Progenitor cell of endocrine pancreas (in vitro differentiated cells): Measurements from ENCODE around the gene NR1D2. TPM values are rescaled to one million over a fixed set of nuclear protein-coding genes. Genes with fewer than 3 reads are reported as not detected.

Experiments
- DNase-seq: peaks from one replicate; pipeline ENCODE4 v3.0.0; 2021; ENCODE audit warnings: low spot score; ENCODE audit not compliant: unreplicated experiment
- H3K27ac Mint-ChIP-seq: 2 replicates; pipeline ENCODE4 v1.8.0; 2021; ENCODE audit warnings: mild to moderate bottlenecking, moderate library complexity, mixed read lengths
- H3K27me3 Mint-ChIP-seq: 2 replicates; pipeline ENCODE4 v1.8.0; 2021; ENCODE audit warnings: mixed read lengths
- H3K36me3 Mint-ChIP-seq: 2 replicates; pipeline ENCODE4 v1.8.0; 2022; ENCODE audit warnings: mixed read lengths; ENCODE audit not compliant: insufficient read depth
- H3K4me1 Mint-ChIP-seq: 2 replicates; pipeline ENCODE4 v1.8.0; 2021; ENCODE audit warnings: low read depth, mixed read lengths
- H3K4me3 Mint-ChIP-seq: 2 replicates; pipeline ENCODE4 v1.8.0; 2021; ENCODE audit warnings: low read depth, mild to moderate bottlenecking, moderate library complexity, mixed read lengths
- H3K9me3 Mint-ChIP-seq: 2 replicates; pipeline ENCODE4 v1.8.0; 2021; ENCODE audit warnings: low read depth, mixed read lengths
- total RNA-seq: library from RNA; stranded (reverse); gene quantifications from 2 replicates; pipeline ENCODE4 v1.2.1, GENCODE V29; 2021
- TF ChIP-seq, protein P1 (sequence below): fragments of 200-600 bp; sonication (generic); IDR thresholded peaks from one replicate; pipeline ENCODE4 v1.5.0; 2021; ENCODE audit warnings: antibody characterized with exemption, mild to moderate bottlenecking; ENCODE audit not compliant: unreplicated experiment

Gene NR1D2
- total RNA-seq, 1 donor from 2014 or later: 14.9 TPM

GRCh38 chr3:23950293-23950692 lies 5.2 kb downstream of the NR1D2 start:
- H3K36me3 Mint-ChIP-seq: peaks cover 10% of the 10 kb centered on the region
- no peak overlapping the region for H3K4me3 Mint-ChIP-seq
- TF ChIP-seq, protein P1, sequence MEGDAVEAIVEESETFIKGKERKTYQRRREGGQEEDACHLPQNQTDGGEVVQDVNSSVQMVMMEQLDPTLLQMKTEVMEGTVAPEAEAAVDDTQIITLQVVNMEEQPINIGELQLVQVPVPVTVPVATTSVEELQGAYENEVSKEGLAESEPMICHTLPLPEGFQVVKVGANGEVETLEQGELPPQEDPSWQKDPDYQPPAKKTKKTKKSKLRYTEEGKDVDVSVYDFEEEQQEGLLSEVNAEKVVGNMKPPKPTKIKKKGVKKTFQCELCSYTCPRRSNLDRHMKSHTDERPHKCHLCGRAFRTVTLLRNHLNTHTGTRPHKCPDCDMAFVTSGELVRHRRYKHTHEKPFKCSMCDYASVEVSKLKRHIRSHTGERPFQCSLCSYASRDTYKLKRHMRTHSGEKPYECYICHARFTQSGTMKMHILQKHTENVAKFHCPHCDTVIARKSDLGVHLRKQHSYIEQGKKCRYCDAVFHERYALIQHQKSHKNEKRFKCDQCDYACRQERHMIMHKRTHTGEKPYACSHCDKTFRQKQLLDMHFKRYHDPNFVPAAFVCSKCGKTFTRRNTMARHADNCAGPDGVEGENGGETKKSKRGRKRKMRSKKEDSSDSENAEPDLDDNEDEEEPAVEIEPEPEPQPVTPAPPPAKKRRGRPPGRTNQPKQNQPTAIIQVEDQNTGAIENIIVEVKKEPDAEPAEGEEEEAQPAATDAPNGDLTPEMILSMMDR: no peak
- H3K27me3 Mint-ChIP-seq: no peaks in the 10 kb centered on the region
- DNase-seq: no peak
- H3K4me1 Mint-ChIP-seq: peaks cover 40% of the 10 kb centered on the region
- no peaks in the 10 kb centered on the region for H3K9me3 Mint-ChIP-seq
- H3K27ac Mint-ChIP-seq: no peak overlapping the region

GRCh38 chr3:23952646-23953045 lies 7.6 kb downstream of the NR1D2 start:
- no peak overlapping the region for H3K27ac Mint-ChIP-seq
- H3K4me1 Mint-ChIP-seq: peaks cover 36% of the 10 kb centered on the region
- no peaks in the 10 kb centered on the region for H3K27me3 Mint-ChIP-seq

DNA sequence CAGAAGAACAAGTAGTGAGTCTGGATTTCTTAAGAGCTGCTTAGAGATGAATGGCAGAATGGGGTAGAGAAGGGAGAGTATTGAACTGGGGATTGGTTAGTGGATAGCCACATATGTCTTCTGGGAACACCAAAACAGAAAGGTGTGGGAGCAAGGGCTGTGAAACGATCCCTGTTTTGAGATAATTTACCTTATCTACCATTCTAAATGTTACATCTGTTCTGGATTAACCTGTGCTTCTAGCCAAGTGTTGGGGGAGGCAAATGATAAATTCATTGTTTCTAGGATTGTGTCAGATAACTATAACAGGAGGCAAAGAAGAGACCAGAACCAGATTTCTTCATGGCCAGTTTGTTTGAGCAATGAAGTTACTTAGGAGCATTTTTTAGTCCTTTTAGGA lies 8.4 kb downstream of the NR1D2 start:
- no peaks in the 10 kb centered on the region for H3K27me3 Mint-ChIP-seq
- DNase-seq: no peak
- peaks cover 15% of the 10 kb centered on the region for H3K36me3 Mint-ChIP-seq
- H3K4me1 Mint-ChIP-seq: peaks cover 33% of the 10 kb centered on the region
- no peaks in the 10 kb centered on the region for H3K9me3 Mint-ChIP-seq
- no peak overlapping the region for H3K4me3 Mint-ChIP-seq
- H3K27ac Mint-ChIP-seq: no peak overlapping the region
- TF ChIP-seq, protein P1: no peak

More at GRCh38 chr3:23952646-23953045, 7.6 kb downstream of the NR1D2 start:
- Mint-ChIP-seq H3K9me3 (no peaks in the 10 kb centered on the region), H3K4me3 (no peak overlapping the region), H3K36me3 (peaks cover 14% of the 10 kb centered on the region)
- DNase-seq: no peak
- TF ChIP-seq, protein P1: no peak

GRCh38 chr3:23954144-23954543 lies 9.1 kb downstream of the NR1D2 start:
- no peak overlapping the region for H3K27ac Mint-ChIP-seq
- H3K9me3 Mint-ChIP-seq: no peaks in the 10 kb centered on the region
- H3K4me3 Mint-ChIP-seq: no peak overlapping the region
- DNase-seq: no peak
- H3K4me1 Mint-ChIP-seq: peaks cover 34% of the 10 kb centered on the region
- H3K27me3 Mint-ChIP-seq: no peaks in the 10 kb centered on the region
- TF ChIP-seq, protein P1: no peak
- peaks cover 17% of the 10 kb centered on the region for H3K36me3 Mint-ChIP-seq

GRCh38 chr3:23956701-23957100 lies 11.6 kb downstream of the NR1D2 start:
- no peaks in the 10 kb centered on the region for H3K27me3 Mint-ChIP-seq
- TF ChIP-seq, protein P1: no peak
- H3K4me1 Mint-ChIP-seq: peaks cover 28% of the 10 kb centered on the region
- no peaks in the 10 kb centered on the region for H3K9me3 Mint-ChIP-seq
- H3K4me3 Mint-ChIP-seq: no peak overlapping the region
- no peak overlapping the region for H3K27ac Mint-ChIP-seq
- peaks cover 26% of the 10 kb centered on the region for H3K36me3 Mint-ChIP-seq
- no peak for DNase-seq
